HepG2 (cell line): Measurements from ENCODE around the gene SQSTM1. TPM values are rescaled to one million over a fixed set of nuclear protein-coding genes. Genes with fewer than 3 reads are reported as not detected.

Experiments
- AGO2 ChIP-seq: fragments of 200-400 bp; formaldehyde crosslinking; optimal IDR thresholded peaks from 2 replicates; pipeline ENCODE3; 2017; ENCODE audit warnings: mild to moderate bottlenecking, low read depth, low read length, moderate library complexity
- CAMTA2 ChIP-seq: sonication (generic); formaldehyde crosslinking; IDR thresholded peaks from 2 replicates; pipeline ENCODE4 v1.4.0; 2020; ENCODE audit warnings: mild to moderate bottlenecking, missing genetic modification reagents, borderline replicate concordance
- CREB1 ChIP-seq, 2 experiments: fragments of 450-650 bp in 1 of 2; IDR thresholded peaks; 2 replicates each; pipeline ENCODE4 v1.6.1; 2016 to 2017; ENCODE audit warnings: control low read depth in 1 of 2, mild to moderate bottlenecking in 1 of 2, missing compliant biosample characterization in 1 of 2, missing genetic modification characterization in 1 of 2
- FOXP1 ChIP-seq, 2 experiments: fragments of 450-650 bp in 1 of 2; IDR thresholded peaks; 2 replicates each; pipeline ENCODE4 v1.6.1; 2017 to 2018; ENCODE audit warnings: antibody characterized with exemption in 1 of 2
- HCFC1 ChIP-seq: fragments of 150-350 bp; IDR thresholded peaks from 2 replicates; pipeline ENCODE4 v1.6.1; 2014; ENCODE audit warnings: low read depth, low read length
- HDAC1 ChIP-seq: sonication (generic); formaldehyde crosslinking; IDR thresholded peaks from 2 replicates; pipeline ENCODE4 v1.5.1; 2020; ENCODE audit warnings: mild to moderate bottlenecking, missing genetic modification reagents
- ZBTB21 ChIP-seq: sonication (generic); formaldehyde crosslinking; IDR thresholded peaks from 2 replicates; pipeline ENCODE4 v1.4.0; 2020; ENCODE audit warnings: missing genetic modification reagents
- polyA plus RNA-seq, 8 experiments: library from polyadenylated mRNA; depleted of rRNA in 3 of 8; stranded (reverse) in 7 of 8; unstranded in 1 of 8; fragments of >200 nt; fragmentation: Illumina TruSeq in 4 of 8; extraction: Trizol in 4 of 8; gene quantifications; 2 replicates each; pipeline versions ENCODE4 v1.2.1 to v1.2.3, GENCODE V29; 2011 to 2016; ENCODE audit warnings: low read depth in 4 of 8, missing spikeins in 1 of 8, mixed read lengths in 1 of 8; ENCODE audit not compliant: insufficient read depth in 1 of 8
- total RNA-seq, 5 experiments: library from RNA; depleted of rRNA; stranded (reverse); fragments of >200 nt; fragmentation: Illumina TruSeq; extraction: Trizol; gene quantifications; 2 replicates each; pipeline ENCODE4 v1.2.3, GENCODE V29; 2016; ENCODE audit warnings: low read depth in 1 of 5
- TF ChIP-seq, protein P1 (sequence below): IDR thresholded peaks from 2 replicates; pipeline ENCODE4 v1.6.1; 2016
- TF ChIP-seq, protein P2 (sequence below): sonication (generic); formaldehyde crosslinking; IDR thresholded peaks from 2 replicates; pipeline ENCODE4 v1.8.1; 2023; ENCODE audit warnings: mild to moderate bottlenecking, moderate library complexity, missing genetic modification reagents
- TF ChIP-seq, protein P3 (sequence below): IDR thresholded peaks from 2 replicates; pipeline ENCODE4 v1.6.1; 2018; ENCODE audit warnings: missing genetic modification reagents
- TF ChIP-seq, protein P4 (sequence below): sonication (generic); formaldehyde crosslinking; IDR thresholded peaks from 2 replicates; pipeline ENCODE4 v1.9.0; 2022; ENCODE audit warnings: low read depth, missing genetic modification reagents

SQSTM1 gene
- total and polyA plus RNA-seq, 2 of the 13 experiments (the other 11 are each of a cell fraction or from before 2014, with no cell fraction given): 90.9 to 160 TPM

DNA sequence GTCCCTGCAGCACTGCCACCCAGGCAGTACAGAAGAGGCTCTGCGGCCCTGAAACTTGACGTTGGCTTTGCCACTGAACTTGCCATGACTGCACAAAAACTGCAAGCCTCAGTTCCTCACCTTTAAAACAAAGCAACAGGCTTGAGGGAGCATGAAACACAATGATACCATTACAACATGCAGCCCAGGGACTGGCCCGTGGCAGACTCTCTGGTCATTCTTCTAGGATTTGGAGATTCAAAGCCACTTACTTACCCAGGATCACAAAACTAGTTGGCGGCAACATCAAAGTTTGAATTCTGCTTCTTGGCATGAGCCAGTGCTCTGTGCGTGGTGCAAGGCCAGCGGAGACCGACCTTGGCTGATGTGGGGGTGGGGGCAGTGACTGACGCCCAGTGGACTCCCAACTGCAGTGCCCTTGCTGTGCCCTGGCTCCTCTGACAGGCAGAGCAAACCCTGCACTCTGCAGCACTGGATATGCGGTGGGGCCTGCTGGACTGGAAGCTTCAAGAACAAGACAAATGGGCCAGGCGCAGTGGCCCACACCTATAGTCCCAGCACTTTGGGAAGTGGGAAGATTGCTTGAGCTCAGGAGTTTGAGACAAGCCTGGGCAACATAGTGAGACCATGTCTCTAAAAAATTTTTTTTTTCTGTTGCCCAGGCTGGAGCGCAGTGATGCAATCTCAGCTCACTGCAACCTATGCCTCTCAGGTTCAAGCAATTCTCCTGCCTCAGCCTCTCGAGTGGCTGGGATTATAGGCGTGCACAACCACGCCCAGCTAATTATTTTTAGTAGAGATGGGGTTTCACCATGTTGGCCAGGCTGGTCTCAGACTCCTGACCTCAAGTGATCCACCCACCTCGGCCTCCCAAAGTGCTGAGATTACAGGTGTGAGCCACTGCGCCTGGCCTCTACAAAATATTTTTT is 18.9 kb downstream of the SQSTM1 start (continued):
- TF ChIP-seq FOXP1 (IDR thresholded peaks at IDR 0.05): no peak
- no peak for TF ChIP-seq FOXP1 (CRISPR knock-in tag; IDR thresholded peaks at IDR 0.05)
- no peak for TF ChIP-seq ZBTB21
- no peak for TF ChIP-seq HCFC1
- 0 out of 2 replicates have a peak, but pooled peaks have one; percentile 26 for TF ChIP-seq HDAC1 (CRISPR knock-in tag)
- no peak for TF ChIP-seq CAMTA2 (CRISPR knock-in tag)
- TF ChIP-seq, protein P1, sequence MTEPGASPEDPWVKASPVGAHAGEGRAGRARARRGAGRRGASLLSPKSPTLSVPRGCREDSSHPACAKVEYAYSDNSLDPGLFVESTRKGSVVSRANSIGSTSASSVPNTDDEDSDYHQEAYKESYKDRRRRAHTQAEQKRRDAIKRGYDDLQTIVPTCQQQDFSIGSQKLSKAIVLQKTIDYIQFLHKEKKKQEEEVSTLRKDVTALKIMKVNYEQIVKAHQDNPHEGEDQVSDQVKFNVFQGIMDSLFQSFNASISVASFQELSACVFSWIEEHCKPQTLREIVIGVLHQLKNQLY (CRISPR knock-in tag): no peak
- TF ChIP-seq, protein P2, sequence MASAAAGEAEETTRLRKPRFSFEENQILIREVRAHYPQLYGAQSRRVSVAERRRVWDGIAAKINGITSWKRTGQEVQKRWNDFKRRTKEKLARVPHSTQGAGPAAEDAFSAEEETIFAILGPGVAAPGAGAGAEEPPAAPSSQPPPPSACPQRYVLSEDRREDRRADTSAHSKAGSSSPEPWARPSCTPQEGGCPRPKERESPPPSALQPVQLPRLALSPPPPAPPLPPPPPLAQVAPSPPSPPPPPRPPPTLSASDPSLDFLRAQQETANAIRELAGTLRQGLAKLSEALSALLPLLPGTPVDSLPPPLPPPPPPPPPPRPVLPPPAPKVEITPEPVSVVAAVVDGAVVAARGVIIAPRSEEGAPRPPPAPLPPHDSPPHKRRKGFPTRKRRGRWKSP: no peak
- TF ChIP-seq, protein P3, sequence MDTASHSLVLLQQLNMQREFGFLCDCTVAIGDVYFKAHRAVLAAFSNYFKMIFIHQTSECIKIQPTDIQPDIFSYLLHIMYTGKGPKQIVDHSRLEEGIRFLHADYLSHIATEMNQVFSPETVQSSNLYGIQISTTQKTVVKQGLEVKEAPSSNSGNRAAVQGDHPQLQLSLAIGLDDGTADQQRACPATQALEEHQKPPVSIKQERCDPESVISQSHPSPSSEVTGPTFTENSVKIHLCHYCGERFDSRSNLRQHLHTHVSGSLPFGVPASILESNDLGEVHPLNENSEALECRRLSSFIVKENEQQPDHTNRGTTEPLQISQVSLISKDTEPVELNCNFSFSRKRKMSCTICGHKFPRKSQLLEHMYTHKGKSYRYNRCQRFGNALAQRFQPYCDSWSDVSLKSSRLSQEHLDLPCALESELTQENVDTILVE (CRISPR knock-in tag): no peak
- TF ChIP-seq, protein P4, sequence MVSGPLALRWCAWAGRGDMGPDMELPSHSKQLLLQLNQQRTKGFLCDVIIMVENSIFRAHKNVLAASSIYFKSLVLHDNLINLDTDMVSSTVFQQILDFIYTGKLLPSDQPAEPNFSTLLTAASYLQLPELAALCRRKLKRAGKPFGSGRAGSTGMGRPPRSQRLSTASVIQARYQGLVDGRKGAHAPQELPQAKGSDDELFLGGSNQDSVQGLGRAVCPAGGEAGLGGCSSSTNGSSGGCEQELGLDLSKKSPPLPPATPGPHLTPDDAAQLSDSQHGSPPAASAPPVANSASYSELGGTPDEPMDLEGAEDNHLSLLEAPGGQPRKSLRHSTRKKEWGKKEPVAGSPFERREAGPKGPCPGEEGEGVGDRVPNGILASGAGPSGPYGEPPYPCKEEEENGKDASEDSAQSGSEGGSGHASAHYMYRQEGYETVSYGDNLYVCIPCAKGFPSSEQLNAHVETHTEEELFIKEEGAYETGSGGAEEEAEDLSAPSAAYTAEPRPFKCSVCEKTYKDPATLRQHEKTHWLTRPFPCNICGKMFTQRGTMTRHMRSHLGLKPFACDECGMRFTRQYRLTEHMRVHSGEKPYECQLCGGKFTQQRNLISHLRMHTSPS (CRISPR knock-in tag): peak; percentile 62; the same call in 1 of the 2 replicates
- TF ChIP-seq CREB1 (IDR thresholded peaks at IDR 0.05): no peak
- no peak for TF ChIP-seq CREB1 (CRISPR knock-in tag; IDR thresholded peaks at IDR 0.05)
- peak; percentile 89 for TF ChIP-seq AGO2
